Ascending aorta (tissue), 2 donors: ENCODE data around the gene SULF2. TPM values are rescaled to one million over a fixed set of nuclear protein-coding genes. Genes with fewer than 3 reads are reported as not detected.

Source experiments
- DNase-seq, 2 donors: peaks; one replicate each; pipeline ENCODE4 v3.0.0-alpha.2; 2019; ENCODE audit warnings: low spot score in 2 of 2
- H3K27ac ChIP-seq, 2 donors: fragments of 200-600 bp; sonication (generic); one replicate each; pipeline ENCODE4 v1.5.1; 2016 to 2017; ENCODE audit warnings: mild to moderate bottlenecking in 1 of 2
- H3K27me3 ChIP-seq: fragments of 200-600 bp; sonication (generic); one replicate; pipeline ENCODE4 v1.5.1; 2017
- H3K36me3 ChIP-seq, 2 donors: fragments of 200-600 bp; sonication (generic); one replicate each; pipeline ENCODE4 v1.5.1; 2016
- H3K4me1 ChIP-seq, 2 donors: fragments of 200-600 bp; sonication (generic); one replicate each; pipeline ENCODE4 v1.5.1; 2016 to 2017; ENCODE audit warnings: mild to moderate bottlenecking in 1 of 2
- H3K4me3 ChIP-seq, 2 donors: fragments of 200-600 bp; sonication (generic); one replicate each; pipeline ENCODE4 v1.5.1; 2016 to 2017; ENCODE audit warnings: mild to moderate bottlenecking in 1 of 2
- H3K9me3 ChIP-seq, 2 donors: fragments of 200-600 bp; sonication (generic); one replicate each; pipeline ENCODE4 v1.5.1; 2016
- intact Hi-C: fragments of 100-400 bp; cut with DNase I; formaldehyde crosslinking; loops from one replicate; pipeline ENCODE4 v1.15.1; 2023
- total RNA-seq: library from RNA; depleted of rRNA; stranded (reverse); fragments of >200 nt; gene quantifications from one replicate; pipeline ENCODE4 v1.1.0, GENCODE V29; 2016
- TF ChIP-seq, protein P1 (sequence below), 3 experiments: fragments of 200-600 bp in 2 of 3; fragments of 450-650 bp in 1 of 3; sonication (generic) in 2 of 3; IDR thresholded peaks; one replicate each; pipeline ENCODE4 v1.5.1; 2016 to 2019; ENCODE audit warnings: antibody characterized with exemption in 3 of 3, mild to moderate bottlenecking in 1 of 3, moderate library complexity in 1 of 3

Gene SULF2
- total RNA-seq, 1 donor from 2014 or later: 194 TPM

DNA sequence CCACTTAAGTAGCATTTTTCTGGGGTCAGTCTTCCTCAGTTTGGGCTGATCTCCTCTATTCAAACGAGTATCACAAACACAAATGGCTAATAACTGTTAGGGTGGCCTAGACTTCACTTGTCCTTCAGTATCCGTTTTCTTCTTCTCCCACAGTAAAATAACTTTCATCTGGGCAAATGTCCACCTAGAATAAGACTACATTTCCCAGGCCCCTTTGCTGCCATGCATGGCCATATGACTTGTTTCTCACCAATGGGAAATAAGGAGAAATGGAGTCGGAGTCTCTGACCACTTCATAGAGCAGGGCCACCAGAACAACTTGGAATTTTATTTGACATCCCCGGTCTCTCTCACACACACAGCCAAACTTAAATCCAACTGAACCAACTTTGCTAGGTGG lies 51.4 kb downstream of the SULF2 start:
- intact Hi-C loops: no loop called here
- Histone ChIP-seq H3K36me3 (peaks cover 0 to 4% of the 10 kb centered on the region in 2 donors), H3K4me3 (no peak overlapping the region), H3K9me3 (no peaks in the 10 kb centered on the region), H3K27ac (no peak overlapping the region), H3K27me3 (no peaks in the 10 kb centered on the region), H3K4me1 (no peaks in the 10 kb centered on the region)
- TF ChIP-seq, protein P1, sequence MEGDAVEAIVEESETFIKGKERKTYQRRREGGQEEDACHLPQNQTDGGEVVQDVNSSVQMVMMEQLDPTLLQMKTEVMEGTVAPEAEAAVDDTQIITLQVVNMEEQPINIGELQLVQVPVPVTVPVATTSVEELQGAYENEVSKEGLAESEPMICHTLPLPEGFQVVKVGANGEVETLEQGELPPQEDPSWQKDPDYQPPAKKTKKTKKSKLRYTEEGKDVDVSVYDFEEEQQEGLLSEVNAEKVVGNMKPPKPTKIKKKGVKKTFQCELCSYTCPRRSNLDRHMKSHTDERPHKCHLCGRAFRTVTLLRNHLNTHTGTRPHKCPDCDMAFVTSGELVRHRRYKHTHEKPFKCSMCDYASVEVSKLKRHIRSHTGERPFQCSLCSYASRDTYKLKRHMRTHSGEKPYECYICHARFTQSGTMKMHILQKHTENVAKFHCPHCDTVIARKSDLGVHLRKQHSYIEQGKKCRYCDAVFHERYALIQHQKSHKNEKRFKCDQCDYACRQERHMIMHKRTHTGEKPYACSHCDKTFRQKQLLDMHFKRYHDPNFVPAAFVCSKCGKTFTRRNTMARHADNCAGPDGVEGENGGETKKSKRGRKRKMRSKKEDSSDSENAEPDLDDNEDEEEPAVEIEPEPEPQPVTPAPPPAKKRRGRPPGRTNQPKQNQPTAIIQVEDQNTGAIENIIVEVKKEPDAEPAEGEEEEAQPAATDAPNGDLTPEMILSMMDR (IDR thresholded peaks at IDR 0.05): no peak
- DNase-seq: no peak

DNA sequence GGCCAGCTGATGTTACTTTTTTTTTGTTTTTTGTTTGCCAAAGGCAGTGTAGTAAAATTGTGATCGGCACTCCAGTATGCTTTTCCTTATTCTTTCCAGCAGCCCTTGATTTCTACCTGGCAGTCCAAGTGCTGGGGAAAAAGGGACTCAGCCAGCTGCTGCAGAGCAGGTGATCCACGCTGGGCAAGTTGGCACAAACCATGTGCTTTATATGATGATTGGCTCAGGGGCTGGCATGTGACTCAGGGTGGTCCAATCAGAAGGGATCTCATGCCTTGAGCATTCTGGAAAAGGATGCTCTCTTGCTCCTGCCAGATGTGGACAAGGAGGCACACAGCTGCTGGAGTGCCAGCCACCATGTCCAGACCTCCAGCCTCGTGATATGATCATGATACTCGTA lies 54.5 kb downstream of the SULF2 start:
- H3K27me3 ChIP-seq: no peaks in the 10 kb centered on the region
- H3K27ac ChIP-seq: no peak overlapping the region
- intact Hi-C loops: no loop called here
- H3K36me3 ChIP-seq: peaks cover 0 to 4% of the 10 kb centered on the region in 2 donors
- H3K4me1 ChIP-seq: no peaks in the 10 kb centered on the region
- no peaks in the 10 kb centered on the region for H3K9me3 ChIP-seq
- TF ChIP-seq, protein P1 (IDR thresholded peaks at IDR 0.05): no peak
- DNase-seq: no peak
- H3K4me3 ChIP-seq: no peak overlapping the region

DNA sequence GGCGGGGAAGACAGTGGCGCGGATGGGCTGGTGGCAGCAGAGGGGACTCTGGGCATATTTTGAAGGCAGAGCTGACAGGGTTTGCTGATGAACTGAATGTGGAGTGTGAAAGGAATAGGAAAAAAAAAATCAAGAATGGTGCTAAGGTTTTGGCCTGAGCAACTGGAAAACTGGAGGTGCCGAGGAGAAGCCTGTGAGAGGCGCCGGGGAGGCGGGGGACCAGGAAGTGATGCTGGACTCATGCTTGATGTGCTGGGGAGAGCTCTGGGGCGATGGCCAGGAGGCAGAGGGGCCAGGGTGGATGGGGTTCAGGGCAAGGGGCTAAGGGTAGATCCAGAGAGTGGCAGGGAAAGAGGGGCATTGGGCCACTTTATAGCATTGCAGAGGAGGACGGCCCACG lies 55.8 kb downstream of the SULF2 start:
- TF ChIP-seq, protein P1 (IDR thresholded peaks at IDR 0.05): no peak
- Histone ChIP-seq H3K27ac (no peak overlapping the region), H3K4me1 (no peaks in the 10 kb centered on the region), H3K9me3 (no peaks in the 10 kb centered on the region), H3K4me3 (no peak overlapping the region), H3K27me3 (no peaks in the 10 kb centered on the region), H3K36me3 (peaks cover 0 to 4% of the 10 kb centered on the region in 2 donors)
- intact Hi-C loops: loop anchor here (5.0 kb wide), 2 partner anchors 58 to 568 kb away; partner anchors contain the start of gene SULF2
- DNase-seq: no peak

DNA sequence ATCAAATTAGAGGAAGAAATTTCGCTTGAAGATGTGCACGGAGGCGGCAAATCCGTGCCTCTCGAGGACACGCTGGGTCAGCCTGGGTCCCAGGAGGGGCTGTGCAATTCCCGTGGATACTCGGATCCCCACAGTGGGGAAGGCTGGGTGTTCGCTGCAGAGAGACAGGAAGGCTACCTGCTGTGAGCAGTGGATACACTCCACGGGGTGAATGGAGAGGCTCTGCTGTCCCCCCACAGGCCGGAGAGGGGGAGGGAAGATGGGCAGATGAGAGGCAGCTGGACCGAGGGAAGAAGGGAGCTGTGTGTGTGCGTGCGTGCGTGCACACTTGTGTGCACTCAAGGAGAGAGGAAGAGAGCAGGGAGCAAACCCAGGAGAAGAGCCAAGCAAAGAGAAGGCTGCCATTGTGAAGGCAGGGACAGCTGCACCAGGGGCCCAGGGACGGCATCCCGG lies 57.3 kb downstream of the SULF2 start:
- intact Hi-C loops: loop anchor here (5.0 kb wide), 2 partner anchors 59 to 569 kb away; partner anchors contain the start of gene SULF2
- TF ChIP-seq, protein P1 (IDR thresholded peaks at IDR 0.05): no peak
- Histone ChIP-seq H3K4me3 (no peak overlapping the region), H3K4me1 (no peaks in the 10 kb centered on the region), H3K27ac (no peak overlapping the region), H3K36me3 (peaks cover 0 to 4% of the 10 kb centered on the region in 2 donors), H3K27me3 (no peaks in the 10 kb centered on the region), H3K9me3 (no peaks in the 10 kb centered on the region)
- no peak for DNase-seq

DNA sequence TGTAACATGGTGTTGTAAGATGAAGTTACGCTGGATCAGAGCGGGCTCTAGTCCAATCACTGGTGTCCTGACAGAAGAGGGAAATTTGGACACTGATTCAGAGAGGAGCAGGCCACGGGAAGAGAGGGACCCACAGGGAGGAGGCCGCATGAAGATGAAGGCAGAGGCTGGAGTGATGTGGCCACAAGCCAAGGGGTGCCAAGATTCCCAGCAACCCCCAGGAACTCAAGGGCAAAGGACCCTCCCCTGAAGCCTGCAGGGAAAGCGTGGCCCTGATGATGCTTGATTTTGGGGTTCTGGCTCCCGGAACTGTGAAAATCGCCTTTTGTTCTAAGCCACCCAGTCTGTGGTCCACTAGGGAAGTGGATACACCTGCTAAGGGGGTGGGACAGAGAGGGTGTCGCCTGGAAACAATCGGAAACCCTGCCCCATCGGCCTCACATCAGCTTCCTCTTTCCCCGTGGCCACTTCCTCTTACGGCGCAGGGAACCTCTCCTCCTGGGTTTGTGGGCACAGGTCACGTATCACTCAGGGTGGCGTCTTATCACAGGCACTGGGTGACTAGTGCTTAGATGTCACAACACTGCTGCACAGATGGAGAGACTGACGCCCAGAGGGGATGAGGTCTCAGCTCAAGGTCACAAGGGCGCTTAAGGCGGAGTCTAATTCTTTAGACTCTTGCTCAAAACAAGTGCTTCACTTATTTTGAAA lies 58.0 kb downstream of the SULF2 start:
- Histone ChIP-seq H3K9me3 (no peaks in the 10 kb centered on the region), H3K27me3 (no peaks in the 10 kb centered on the region), H3K4me1 (no peaks in the 10 kb centered on the region), H3K36me3 (peaks cover 0 to 4% of the 10 kb centered on the region in 2 donors), H3K4me3 (no peak overlapping the region), H3K27ac (no peak overlapping the region)
- peak in 1 of 2 donors; percentile 60 for DNase-seq
- intact Hi-C loops: loop anchor here (5.0 kb wide), 2 partner anchors 60 to 570 kb away; partner anchors contain the start of gene SULF2
- TF ChIP-seq, protein P1 (IDR thresholded peaks at IDR 0.05): no peak
